Measurements from ENCODE around the gene ANKRD34A. TPM values are rescaled to one million over a fixed set of nuclear protein-coding genes. Genes with fewer than 3 reads are reported as not detected.
A peak's percentile ranks its signal among the peaks of the same experiment; 100 is the strongest.

The ANKRD34A gene
- total RNA-seq, 1 donor from 2014 or later: 0.59 TPM

DNA sequence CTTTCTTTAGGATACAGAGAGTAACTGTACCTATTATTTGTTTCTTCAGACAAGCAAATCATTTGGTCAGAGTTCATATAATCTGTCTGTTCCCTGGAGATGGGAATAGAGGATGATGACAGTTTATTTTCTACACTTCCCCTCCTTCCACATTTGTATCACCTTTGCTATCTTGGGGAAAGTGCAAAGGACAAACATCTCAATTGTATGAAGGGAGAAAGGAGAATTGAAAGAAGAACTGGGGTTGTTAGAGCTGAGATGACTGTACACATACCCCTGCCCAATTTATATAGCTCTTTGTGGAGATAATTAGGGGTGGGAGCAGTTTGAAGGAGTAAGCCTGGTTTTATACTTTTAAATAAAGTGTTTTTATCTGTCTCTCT is 14.1 kb upstream of the ANKRD34A start:
- no peak for DNase-seq
- H3K4me1 Mint-ChIP-seq (ENCODE audit: low read depth, unreplicated experiment): peaks cover 9% of the 10 kb centered on the region
- H3K27ac Mint-ChIP-seq (ENCODE audit: unreplicated experiment): no peak overlapping the region
- no peaks in the 10 kb centered on the region for H3K36me3 Mint-ChIP-seq (ENCODE audit: unreplicated experiment)
- TF ChIP-seq CTCF (IDR thresholded peaks at IDR 0.05; ENCODE audit: partially characterized antibody, unreplicated experiment): no peak
- H3K9me3 Mint-ChIP-seq (ENCODE audit: unreplicated experiment): no peaks in the 10 kb centered on the region
- H3K4me3 Mint-ChIP-seq (ENCODE audit: unreplicated experiment): peak overlapping the region; percentile 67
- H3K27me3 Mint-ChIP-seq (ENCODE audit: unreplicated experiment): no peaks in the 10 kb centered on the region

GRCh38 chr1:145977486-145978470 is 13.4 kb upstream of the ANKRD34A start:
- Mint-ChIP-seq H3K9me3 (ENCODE audit: unreplicated experiment) (no peaks in the 10 kb centered on the region), H3K27ac (ENCODE audit: unreplicated experiment) (peak overlapping the region; percentile 89)

GRCh38 chr1:145977016-145977415 is 12.6 kb upstream of the ANKRD34A start:
- no peaks in the 10 kb centered on the region for H3K27me3 Mint-ChIP-seq (ENCODE audit: unreplicated experiment)
- H3K4me3 Mint-ChIP-seq (ENCODE audit: unreplicated experiment): no peak overlapping the region
- H3K4me1 Mint-ChIP-seq (ENCODE audit: low read depth, unreplicated experiment): peaks cover 9% of the 10 kb centered on the region
- no peak for DNase-seq
- no peaks in the 10 kb centered on the region for H3K36me3 Mint-ChIP-seq (ENCODE audit: unreplicated experiment)
- H3K9me3 Mint-ChIP-seq (ENCODE audit: unreplicated experiment): no peaks in the 10 kb centered on the region
- TF ChIP-seq CTCF (IDR thresholded peaks at IDR 0.05; ENCODE audit: partially characterized antibody, unreplicated experiment): no peak
- no peak overlapping the region for H3K27ac Mint-ChIP-seq (ENCODE audit: unreplicated experiment)

More at GRCh38 chr1:145977486-145978470, 13.4 kb upstream of the ANKRD34A start:
- peak overlapping the region; percentile 67 for H3K4me3 Mint-ChIP-seq (ENCODE audit: unreplicated experiment)
- TF ChIP-seq CTCF (IDR thresholded peaks at IDR 0.05; ENCODE audit: partially characterized antibody, unreplicated experiment): peak; percentile 83
- no peaks in the 10 kb centered on the region for H3K27me3 Mint-ChIP-seq (ENCODE audit: unreplicated experiment)
- DNase-seq: peak; percentile 59
- no peaks in the 10 kb centered on the region for H3K36me3 Mint-ChIP-seq (ENCODE audit: unreplicated experiment)
- H3K4me1 Mint-ChIP-seq (ENCODE audit: low read depth, unreplicated experiment): peaks cover 9% of the 10 kb centered on the region

DNA sequence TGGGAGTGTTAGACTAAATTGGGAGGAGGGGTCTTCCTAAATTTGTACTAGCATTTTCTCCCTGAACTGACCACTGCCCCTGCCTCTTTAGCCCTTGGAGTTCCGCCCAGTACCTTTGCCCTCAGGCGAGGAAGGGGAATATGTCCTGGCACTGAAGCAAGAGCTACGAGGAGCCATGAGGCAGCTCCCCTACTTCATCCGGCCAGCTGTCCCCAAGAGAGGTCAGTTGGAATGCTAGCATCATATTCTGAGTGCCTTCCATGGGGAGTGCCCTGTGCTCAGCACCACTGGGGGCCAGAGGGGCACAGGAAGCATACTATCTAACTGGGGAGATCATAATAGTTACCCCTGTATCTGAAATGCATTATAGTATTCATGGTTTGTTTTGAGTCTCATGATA is 10.8 kb upstream of the ANKRD34A start:
- no peak for DNase-seq
- Mint-ChIP-seq H3K27ac (ENCODE audit: unreplicated experiment) (no peak overlapping the region), H3K27me3 (ENCODE audit: unreplicated experiment) (no peaks in the 10 kb centered on the region), H3K9me3 (ENCODE audit: unreplicated experiment) (peaks cover 2% of the 10 kb centered on the region), H3K4me3 (ENCODE audit: unreplicated experiment) (no peak overlapping the region), H3K36me3 (ENCODE audit: unreplicated experiment) (no peaks in the 10 kb centered on the region), H3K4me1 (ENCODE audit: low read depth, unreplicated experiment) (peaks cover 9% of the 10 kb centered on the region)
- no peak for TF ChIP-seq CTCF (IDR thresholded peaks at IDR 0.05; ENCODE audit: partially characterized antibody, unreplicated experiment)

DNA sequence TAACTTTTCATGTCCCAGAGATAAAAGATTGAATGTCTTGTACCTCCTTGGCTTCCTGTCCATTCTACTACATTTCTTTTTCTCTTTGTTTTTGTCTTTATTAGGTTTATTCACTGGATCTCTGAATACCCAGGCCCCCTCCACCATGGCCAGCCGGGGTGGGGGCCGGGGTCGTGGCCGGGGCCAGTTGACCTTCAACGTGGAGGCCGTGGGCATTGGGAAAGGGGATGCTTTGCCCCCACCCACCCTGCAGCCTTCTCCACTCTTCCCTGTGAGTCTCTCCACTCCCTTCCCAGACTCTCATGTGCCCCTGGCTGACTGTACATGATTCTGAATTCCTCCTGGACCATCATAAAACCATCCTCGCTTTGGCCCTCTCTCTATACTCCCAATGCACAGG is 10.3 kb upstream of the ANKRD34A start:
- peaks cover 9% of the 10 kb centered on the region for H3K4me1 Mint-ChIP-seq (ENCODE audit: low read depth, unreplicated experiment)
- H3K27me3 Mint-ChIP-seq (ENCODE audit: unreplicated experiment): no peaks in the 10 kb centered on the region
- H3K4me3 Mint-ChIP-seq (ENCODE audit: unreplicated experiment): no peak overlapping the region
- TF ChIP-seq CTCF (IDR thresholded peaks at IDR 0.05; ENCODE audit: partially characterized antibody, unreplicated experiment): no peak
- no peaks in the 10 kb centered on the region for H3K36me3 Mint-ChIP-seq (ENCODE audit: unreplicated experiment)
- DNase-seq: no peak
- H3K27ac Mint-ChIP-seq (ENCODE audit: unreplicated experiment): no peak overlapping the region
- peaks cover 2% of the 10 kb centered on the region for H3K9me3 Mint-ChIP-seq (ENCODE audit: unreplicated experiment)

All from glutamatergic neuron (in vitro differentiated cells).